Activated T-cell treated with anti-CD3 and anti-CD28 coated beads, Interleukin-2, amount 50 U/mL, for 4 hours (primary cell): Measurements from ENCODE around the gene SH3RF2. TPM values are rescaled to one million over a fixed set of nuclear protein-coding genes. Genes with fewer than 3 reads are reported as not detected.
"Not testable (repeated sequence)": the region's sequence is repeated elsewhere in the genome, so short reads cannot be mapped to it uniquely, and the experiment has no call there.

Experiments
- ATAC-seq, 2 donors: fragments of 200-7000 bp; cut with Tn5 transposase; one replicate each; pipeline ENCODE4 v1.10.0; 2021
- DNase-seq: peaks from one replicate; pipeline ENCODE4 v3.0.0-alpha.2; 2020
- H3K27me3 Mint-ChIP-seq: one replicate; pipeline ENCODE4 v1.8.0; 2021; ENCODE audit warnings: low read depth, mixed read lengths
- H3K36me3 Mint-ChIP-seq: one replicate; pipeline ENCODE4 v1.8.0; 2022; ENCODE audit warnings: mixed read lengths; ENCODE audit not compliant: insufficient read depth
- H3K4me1 Mint-ChIP-seq: one replicate; pipeline ENCODE4 v1.8.0; 2021; ENCODE audit warnings: low read depth, mixed read lengths
- H3K4me3 Mint-ChIP-seq: one replicate; pipeline ENCODE4 v1.8.0; 2021; ENCODE audit warnings: mild to moderate bottlenecking, moderate library complexity, mixed read lengths
- H3K9me3 Mint-ChIP-seq: one replicate; pipeline ENCODE4 v1.8.0; 2021; ENCODE audit warnings: mixed read lengths
- total RNA-seq, 3 donors: library from RNA; stranded (reverse); gene quantifications; one replicate each; pipeline ENCODE4 v1.2.1, GENCODE V29; 2021

The SH3RF2 gene
- total RNA-seq, 3 donors from 2014 or later: 0.11 to 0.42 (median 0.33) TPM

DNA sequence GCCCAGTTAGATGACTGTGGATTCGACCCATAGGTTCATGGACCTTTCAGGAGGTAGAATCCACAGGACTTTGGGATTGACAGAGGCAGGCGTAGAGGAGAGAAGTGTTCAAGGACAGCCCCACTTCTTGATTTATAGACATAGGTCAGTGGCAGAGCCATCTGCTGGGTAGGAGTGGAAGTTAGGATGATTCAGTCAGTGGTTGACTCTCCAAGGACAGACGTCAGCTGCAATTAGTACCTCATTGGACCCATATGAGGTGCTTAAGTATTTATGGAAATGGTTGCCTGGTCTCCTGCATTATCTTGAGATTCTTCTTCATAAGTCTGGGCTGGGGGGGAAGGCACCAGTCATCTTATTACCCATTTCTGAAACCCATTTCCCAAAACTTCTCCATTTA, 70.9 kb downstream of the SH3RF2 start:
- no peaks in the 10 kb centered on the region for H3K4me1 Mint-ChIP-seq
- ATAC-seq (no peak), DNase-seq (no peak)
- no peak overlapping the region for H3K4me3 Mint-ChIP-seq
- H3K27me3 Mint-ChIP-seq: peaks cover 4% of the 10 kb centered on the region
- H3K36me3 Mint-ChIP-seq: no peaks in the 10 kb centered on the region
- H3K9me3 Mint-ChIP-seq: no peaks in the 10 kb centered on the region

DNA sequence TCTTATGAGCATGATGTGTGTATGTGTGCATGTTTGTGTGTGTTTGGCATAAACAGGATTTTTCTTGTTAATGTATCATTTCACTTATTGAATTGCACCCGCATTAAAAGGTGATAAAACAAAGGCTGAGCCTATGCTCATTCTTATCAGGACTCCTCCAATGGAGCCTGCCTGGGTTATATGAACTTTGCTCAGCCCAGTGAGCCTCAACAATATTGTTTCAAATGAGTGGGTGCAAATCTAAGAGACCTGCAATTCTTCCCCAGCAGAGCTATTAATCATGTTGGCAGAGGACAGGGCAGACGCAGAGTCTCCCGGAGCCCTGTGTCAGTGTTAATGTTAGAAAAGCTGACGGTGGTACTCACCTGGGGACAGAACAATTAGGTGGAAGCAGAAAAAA, 71.6 kb downstream of the SH3RF2 start:
- DNase-seq (no peak), ATAC-seq (no peak)
- Mint-ChIP-seq H3K27me3 (peaks cover 5% of the 10 kb centered on the region), H3K4me3 (no peak overlapping the region), H3K9me3 (no peaks in the 10 kb centered on the region), H3K4me1 (no peaks in the 10 kb centered on the region), H3K36me3 (no peaks in the 10 kb centered on the region)

DNA sequence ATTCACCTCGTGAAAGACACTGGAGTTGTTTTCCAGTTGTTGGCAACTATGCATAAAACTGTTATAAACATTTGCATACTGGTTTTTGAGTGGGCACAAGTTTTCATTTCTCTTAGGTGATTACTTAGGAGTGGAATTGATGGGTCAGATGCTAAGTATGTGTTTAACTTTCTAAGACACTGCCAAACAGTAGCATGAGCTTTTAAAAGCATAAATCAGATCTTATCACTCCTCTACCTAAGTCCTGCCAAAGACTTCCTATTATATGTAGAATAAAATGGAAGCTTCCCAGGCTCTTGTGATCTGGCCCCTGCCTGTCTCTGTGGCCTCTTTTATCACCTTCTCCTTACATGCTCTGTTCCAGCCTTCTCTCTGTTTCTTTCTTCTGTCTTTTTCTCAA, 72.6 kb downstream of the SH3RF2 start:
- Mint-ChIP-seq H3K9me3 (no peaks in the 10 kb centered on the region), H3K36me3 (no peaks in the 10 kb centered on the region), H3K27me3 (peaks cover 7% of the 10 kb centered on the region), H3K4me1 (no peaks in the 10 kb centered on the region), H3K4me3 (no peak overlapping the region)
- DNase-seq (no peak), ATAC-seq (no peak)

DNA sequence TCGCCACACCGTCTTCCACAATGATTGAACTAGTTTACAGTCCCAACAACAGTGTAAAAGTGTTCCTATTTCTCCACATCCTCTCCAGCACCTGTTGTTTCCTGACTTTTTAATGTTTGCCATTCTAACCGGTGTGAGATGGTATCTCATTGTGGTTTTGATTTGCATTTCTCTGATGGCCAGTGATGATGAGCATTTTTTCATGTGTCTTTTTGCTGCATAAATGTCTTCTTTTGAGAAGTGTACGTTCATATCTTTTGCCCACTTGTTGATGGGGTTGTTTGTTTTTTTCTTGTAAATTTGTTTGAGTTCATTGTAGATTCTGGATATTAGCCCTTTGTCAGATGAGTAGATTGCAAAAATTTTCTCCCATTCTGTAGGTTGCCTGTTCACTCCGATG, 74.1 kb downstream of the SH3RF2 start:
- H3K4me1 Mint-ChIP-seq, ATAC-seq, H3K27me3 Mint-ChIP-seq, H3K9me3 Mint-ChIP-seq, H3K4me3 Mint-ChIP-seq, DNase-seq, H3K36me3 Mint-ChIP-seq: not testable (repeated sequence)

DNA sequence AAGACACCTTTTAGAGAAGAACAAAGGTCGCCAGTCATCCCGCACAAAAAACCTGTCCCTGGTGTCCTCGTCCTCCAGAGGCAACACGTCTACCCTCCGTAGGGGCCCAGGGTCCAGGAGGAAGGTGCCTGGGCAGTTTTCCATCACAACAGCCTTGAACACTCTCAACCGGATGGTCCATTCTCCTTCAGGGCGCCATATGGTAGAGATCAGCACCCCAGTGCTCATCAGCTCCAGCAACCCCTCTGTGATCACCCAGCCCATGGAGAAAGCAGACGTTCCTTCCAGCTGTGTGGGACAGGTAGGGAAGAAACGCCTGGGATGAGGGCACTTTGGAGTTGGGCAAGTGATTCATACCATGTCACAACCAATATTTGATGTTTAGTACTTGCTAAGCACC, 77.4 kb downstream of the SH3RF2 start:
- Mint-ChIP-seq H3K36me3 (no peaks in the 10 kb centered on the region), H3K27me3 (peaks cover 2% of the 10 kb centered on the region), H3K4me1 (no peaks in the 10 kb centered on the region), H3K9me3 (no peaks in the 10 kb centered on the region), H3K4me3 (no peak overlapping the region)
- no peak for ATAC-seq
- DNase-seq: no peak

DNA sequence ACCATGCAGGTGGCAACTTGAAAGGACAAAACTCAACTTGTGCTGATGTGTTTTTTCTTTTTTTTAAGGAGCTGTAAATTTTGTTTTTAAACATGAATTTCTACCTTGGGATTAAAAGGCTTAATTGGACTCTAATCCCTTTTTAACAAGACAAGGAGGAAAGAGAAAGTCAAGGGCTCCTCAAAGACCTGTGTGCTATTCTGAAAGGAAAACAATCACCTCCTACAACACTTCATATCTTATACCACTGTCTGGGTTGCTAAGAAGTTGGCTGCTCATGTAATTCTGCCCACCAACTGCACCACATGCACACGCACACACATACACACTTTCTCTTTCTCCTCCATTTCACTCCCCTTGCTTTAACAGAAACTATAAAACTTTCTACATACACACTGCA, 78.6 kb downstream of the SH3RF2 start:
- no peak for ATAC-seq
- Mint-ChIP-seq H3K36me3 (no peaks in the 10 kb centered on the region), H3K9me3 (no peaks in the 10 kb centered on the region), H3K4me1 (no peaks in the 10 kb centered on the region), H3K27me3 (peaks cover 2% of the 10 kb centered on the region), H3K4me3 (no peak overlapping the region)
- no peak for DNase-seq

DNA sequence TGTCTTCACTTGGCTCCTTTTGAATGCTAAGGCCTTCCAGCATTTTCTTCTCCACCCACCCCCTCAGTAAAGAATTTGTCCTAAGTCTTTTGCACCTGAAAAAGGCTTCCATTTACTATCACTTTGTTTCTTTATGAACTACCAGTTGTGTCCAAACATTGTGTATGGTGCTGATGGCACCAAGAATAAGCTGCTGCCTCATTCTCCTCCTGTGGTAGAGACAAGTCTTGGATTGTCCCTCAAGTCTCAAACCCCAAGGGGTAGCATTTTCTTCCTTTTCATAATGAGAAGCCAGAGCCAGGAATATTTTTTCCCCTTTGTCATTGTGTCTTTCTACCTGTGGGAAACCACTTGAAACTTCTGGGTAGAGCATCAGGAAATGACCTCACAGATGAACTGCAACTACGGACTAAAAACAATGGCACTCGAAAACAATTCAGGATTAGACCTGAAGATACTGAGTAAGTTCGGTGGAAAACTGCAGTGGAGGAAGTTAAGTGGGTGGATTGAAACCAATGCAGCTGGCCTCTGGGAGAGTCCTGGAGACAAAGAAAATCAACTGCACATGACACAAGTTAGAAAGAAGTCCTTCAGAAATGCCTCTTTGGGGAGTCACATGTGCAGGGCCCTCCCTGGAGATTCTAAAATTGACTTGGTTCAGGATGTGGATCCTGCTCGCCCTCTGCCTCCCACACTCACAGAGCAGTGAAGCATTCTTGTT, 80.5 kb downstream of the SH3RF2 start:
- DNase-seq (no peak), ATAC-seq (no peak)
- Mint-ChIP-seq H3K9me3 (no peaks in the 10 kb centered on the region), H3K4me3 (no peak overlapping the region), H3K4me1 (no peaks in the 10 kb centered on the region), H3K36me3 (no peaks in the 10 kb centered on the region), H3K27me3 (peaks cover 2% of the 10 kb centered on the region)

DNA sequence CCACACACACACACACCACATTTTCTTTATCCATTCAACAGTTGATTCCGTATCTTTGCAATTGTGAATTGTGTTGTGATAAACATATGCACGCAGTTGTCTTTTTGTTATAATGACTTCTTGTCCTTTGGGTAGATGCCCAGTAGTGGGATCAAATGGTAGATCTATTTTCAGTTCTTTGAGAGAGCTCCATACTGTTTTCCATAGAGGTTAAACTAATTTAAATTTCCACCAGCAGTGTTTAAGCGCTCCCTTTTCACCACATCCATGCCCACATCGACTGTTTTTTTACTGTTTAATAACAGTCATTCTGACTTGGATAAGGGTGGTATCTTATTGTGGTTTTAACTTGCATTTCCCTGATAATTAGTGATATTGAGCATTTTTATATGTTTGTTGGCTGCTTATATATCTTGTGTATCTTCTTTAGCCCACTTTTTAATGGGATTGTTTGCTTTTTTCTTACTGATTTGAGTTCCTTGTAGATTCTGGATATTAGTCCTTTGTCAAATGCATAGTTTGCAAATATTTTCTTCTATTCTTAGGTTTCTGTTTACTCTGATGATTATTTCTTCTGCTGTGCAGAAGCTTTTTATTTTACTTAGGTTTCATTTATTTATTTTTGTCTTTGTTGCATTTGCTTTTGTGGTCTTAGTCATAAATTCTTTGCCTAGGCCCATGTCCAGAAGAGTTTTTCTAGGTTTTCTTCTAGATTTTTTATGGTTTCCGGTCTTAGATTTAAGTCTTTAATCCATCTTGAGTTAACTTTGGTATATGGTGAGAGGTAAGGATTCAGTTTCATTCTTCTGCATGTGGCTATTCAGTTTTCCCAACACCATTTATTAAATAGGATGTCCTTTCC, 82.4 kb downstream of the SH3RF2 start:
- no peaks in the 10 kb centered on the region for H3K4me1 Mint-ChIP-seq
- no peaks in the 10 kb centered on the region for H3K9me3 Mint-ChIP-seq
- H3K4me3 Mint-ChIP-seq: no peak overlapping the region

DNA sequence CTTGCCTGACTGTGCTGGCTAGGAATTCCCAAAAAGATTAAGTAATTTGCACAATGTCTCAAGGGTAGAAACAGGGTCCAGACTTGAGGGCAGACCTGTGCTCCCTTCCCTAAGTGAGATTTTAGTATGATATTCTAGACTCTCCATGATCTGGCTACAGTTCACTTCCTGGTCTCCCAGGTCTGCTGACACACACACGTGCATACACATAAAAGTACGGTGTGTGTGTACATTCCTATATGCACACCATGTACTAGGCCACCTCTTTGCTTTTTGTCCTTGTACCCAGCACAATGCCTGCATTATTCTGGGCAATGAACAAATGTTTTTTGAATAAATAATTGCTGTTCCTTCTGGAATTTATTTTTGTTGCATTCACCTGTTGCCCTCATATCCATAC, 83.7 kb downstream of the SH3RF2 start:
- no peak for DNase-seq
- H3K4me1 Mint-ChIP-seq: no peaks in the 10 kb centered on the region
- no peaks in the 10 kb centered on the region for H3K36me3 Mint-ChIP-seq
- H3K9me3 Mint-ChIP-seq: no peaks in the 10 kb centered on the region
- H3K4me3 Mint-ChIP-seq: no peak overlapping the region
- no peak for ATAC-seq
- H3K27me3 Mint-ChIP-seq: peaks cover 3% of the 10 kb centered on the region

More for the DNA sequence above, 82.4 kb downstream of the SH3RF2 start:
- ATAC-seq (no peak), DNase-seq (no peak)
- Mint-ChIP-seq H3K36me3 (no peaks in the 10 kb centered on the region), H3K27me3 (no peaks in the 10 kb centered on the region)

DNA sequence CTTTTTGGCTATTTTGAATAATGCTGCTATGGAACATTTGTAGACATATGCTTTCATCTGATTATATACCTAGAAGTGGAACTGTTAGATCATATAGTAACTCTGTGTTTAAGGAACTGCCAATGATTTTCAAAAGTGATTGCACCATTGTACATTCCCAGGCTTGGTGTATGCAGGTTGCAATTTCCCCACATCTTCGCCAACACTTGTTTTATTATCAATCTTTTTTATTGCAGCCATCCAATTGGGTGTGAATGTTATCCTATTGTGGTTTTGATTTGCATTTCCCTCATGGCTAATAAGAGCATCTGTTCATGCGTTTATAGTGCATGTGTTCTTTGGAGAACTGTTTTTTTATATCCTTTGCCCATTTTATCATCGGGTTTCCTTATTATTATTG, 87.7 kb downstream of the SH3RF2 start:
- ATAC-seq (no peak), DNase-seq (no peak)
- no peaks in the 10 kb centered on the region for H3K9me3 Mint-ChIP-seq
- H3K36me3 Mint-ChIP-seq: no peaks in the 10 kb centered on the region
- no peak overlapping the region for H3K4me3 Mint-ChIP-seq
- H3K4me1 Mint-ChIP-seq: no peaks in the 10 kb centered on the region
- H3K27me3 Mint-ChIP-seq: peaks cover 7% of the 10 kb centered on the region

DNA sequence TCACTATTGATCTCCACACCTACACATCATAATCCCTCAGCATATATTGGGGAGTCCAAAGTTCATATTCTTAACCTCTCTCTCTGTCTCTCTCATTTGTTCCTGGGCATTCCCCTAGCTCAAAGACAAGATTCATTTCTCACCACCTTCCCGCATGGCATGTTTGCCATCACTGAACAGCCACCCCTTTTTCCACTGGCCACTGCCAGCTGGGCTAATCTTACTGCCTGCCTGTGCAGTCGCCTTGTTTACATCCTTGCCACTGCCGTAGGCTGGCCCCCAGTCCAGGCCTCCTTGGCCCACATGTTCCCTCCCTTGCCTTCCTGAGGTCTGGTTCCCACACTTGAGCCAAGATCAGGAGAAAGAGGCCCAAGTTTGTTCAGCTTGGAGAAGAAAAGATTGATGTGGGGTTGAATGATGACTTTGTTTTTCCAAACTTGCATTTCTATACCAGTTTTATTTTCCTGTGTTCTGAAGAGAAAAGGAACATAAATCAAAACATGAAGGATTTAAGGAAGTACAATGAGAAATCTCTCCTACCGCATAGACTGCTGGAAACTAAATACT, 88.8 kb downstream of the SH3RF2 start:
- DNase-seq (no peak), ATAC-seq (no peak)
- no peaks in the 10 kb centered on the region for H3K36me3 Mint-ChIP-seq
- no peaks in the 10 kb centered on the region for H3K4me1 Mint-ChIP-seq
- H3K27me3 Mint-ChIP-seq: peaks cover 7% of the 10 kb centered on the region
- H3K4me3 Mint-ChIP-seq: no peak overlapping the region
- H3K9me3 Mint-ChIP-seq: no peaks in the 10 kb centered on the region

DNA sequence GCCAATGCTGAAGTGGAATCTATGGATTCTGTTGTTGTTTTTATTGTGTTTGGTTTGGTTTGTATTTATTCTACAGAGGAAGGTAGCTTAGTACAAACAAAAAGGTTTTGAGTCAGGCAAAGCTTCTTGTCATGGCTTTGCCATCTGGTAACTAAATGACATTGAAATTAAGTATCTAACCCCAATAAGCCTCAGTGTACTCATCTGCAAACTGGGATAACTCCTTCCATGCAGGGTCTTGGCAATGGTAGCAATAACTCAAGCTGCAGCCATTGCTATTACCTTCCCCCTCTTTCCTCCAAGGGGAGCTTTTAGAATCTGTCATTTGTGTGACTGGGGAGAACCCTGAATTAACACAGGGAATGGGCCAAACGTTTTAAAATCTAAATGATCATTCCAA, 89.3 kb downstream of the SH3RF2 start:
- Mint-ChIP-seq H3K27me3 (peaks cover 7% of the 10 kb centered on the region), H3K4me1 (no peaks in the 10 kb centered on the region), H3K9me3 (no peaks in the 10 kb centered on the region), H3K4me3 (no peak overlapping the region), H3K36me3 (no peaks in the 10 kb centered on the region)
- DNase-seq (no peak), ATAC-seq (no peak)

DNA sequence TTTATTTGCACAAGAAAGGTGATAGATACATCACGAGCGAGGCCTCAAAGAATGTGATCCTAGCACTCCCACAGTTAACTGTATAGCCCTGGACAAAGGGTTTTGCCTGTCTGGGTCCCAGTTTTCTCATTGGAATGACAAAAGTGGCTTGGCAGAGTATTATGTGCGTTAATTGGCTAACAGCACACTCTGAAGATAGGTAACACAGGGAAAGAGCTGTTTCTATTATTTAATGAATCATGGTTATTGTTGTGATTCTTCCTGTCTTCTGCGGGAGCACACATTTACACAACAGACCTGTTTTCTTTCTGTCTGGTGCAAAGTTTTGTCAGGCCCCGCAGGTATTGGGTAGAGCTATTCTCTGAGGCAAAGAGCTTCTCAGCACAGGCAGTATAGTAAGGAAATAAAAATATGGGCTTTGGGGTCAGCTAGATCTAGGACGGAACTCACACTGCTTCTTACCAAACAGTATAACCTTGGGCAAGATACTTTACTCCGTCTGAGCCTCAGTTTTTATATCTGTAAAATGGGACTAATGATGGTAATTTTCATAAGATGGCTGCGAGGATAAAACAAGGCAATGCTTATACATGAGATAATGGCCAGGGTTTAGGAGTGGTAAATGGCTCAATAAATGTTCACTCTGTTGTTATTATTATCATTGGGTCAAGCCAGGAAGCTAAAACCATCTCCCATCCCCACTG, 90.1 kb downstream of the SH3RF2 start:
- no peak overlapping the region for H3K4me3 Mint-ChIP-seq
- no peak for DNase-seq
- H3K36me3 Mint-ChIP-seq: no peaks in the 10 kb centered on the region
- H3K9me3 Mint-ChIP-seq: no peaks in the 10 kb centered on the region
- peaks cover 7% of the 10 kb centered on the region for H3K27me3 Mint-ChIP-seq
- H3K4me1 Mint-ChIP-seq: no peaks in the 10 kb centered on the region
- ATAC-seq: no peak

DNA sequence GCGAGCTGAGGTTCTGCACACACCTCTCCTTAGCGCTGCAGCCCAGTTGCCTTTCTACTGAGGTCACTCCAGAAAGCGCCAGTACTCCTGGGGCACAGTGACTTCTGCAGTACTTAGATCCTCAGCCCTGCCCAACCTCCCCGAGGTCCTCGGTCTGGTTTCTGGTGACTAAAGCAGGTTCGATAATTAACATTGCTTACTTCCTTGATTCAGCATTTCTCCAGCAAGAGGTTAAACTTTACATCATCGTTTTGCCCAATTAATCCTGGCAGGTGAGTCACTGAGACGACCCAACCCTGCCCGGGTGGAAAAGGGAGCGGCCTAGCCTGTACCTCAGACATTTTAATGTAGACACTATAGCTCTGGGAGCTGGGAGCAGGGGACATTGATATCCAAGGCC, 91.4 kb downstream of the SH3RF2 start:
- ATAC-seq (no peak), DNase-seq (no peak)
- Mint-ChIP-seq H3K27me3 (peaks cover 7% of the 10 kb centered on the region), H3K4me1 (no peaks in the 10 kb centered on the region), H3K4me3 (no peak overlapping the region), H3K9me3 (no peaks in the 10 kb centered on the region), H3K36me3 (no peaks in the 10 kb centered on the region)
